ENCODE measurements around the gene RASL11B. TPM values are rescaled to one million over a fixed set of nuclear protein-coding genes. Genes with fewer than 3 reads are reported as not detected.

RASL11B gene
- total RNA-seq, 1 donor from 2014 or later: 4.4 TPM

DNA sequence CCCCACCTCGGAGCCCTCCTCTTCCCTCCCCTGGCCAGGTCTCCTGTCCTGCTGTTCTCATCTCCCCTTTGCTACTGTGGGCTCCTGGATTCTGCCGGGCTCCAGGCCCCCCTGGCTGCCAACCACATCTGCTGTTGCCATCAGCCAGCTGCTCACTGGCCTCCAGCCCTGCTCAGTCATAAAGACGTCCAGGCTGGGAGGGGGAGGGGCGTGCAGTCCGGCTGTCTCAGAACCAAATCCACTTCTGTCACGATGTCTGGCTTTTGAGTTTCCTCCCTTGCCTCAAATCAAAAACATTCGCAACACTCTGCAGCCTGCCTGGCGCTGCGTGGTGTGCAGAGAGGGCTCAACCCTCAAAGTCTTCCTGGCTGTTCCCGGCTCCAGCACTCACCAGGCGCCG, 7.1 kb downstream of the RASL11B start:
- Histone ChIP-seq H2AFZ (ENCODE audit: low read depth, low read length) (no peak overlapping the region), H3K79me2 (ENCODE audit: insufficient read depth, low read length) (no peaks in the 10 kb centered on the region), H3K4me3 (ENCODE audit: insufficient read depth, low read depth, low read length) (no peak overlapping the region), H4K20me1 (ENCODE audit: insufficient read depth, low read length) (no peaks in the 10 kb centered on the region), H3K9ac (ENCODE audit: low read length) (no peak overlapping the region), H3K4me2 (ENCODE audit: low read length) (no peak overlapping the region), H3K36me3 (ENCODE audit: insufficient read depth, low read length) (no peaks in the 10 kb centered on the region), H3K9me3 (ENCODE audit: insufficient read depth, low read depth, low read length) (no peaks in the 10 kb centered on the region), H3K4me1 (ENCODE audit: insufficient read depth, low read length) (no peaks in the 10 kb centered on the region), H3K27ac (ENCODE audit: low read depth, low read length) (no peak overlapping the region), H3K27me3 (ENCODE audit: insufficient read depth, low read length) (no peaks in the 10 kb centered on the region)
- TF ChIP-seq, protein P1, sequence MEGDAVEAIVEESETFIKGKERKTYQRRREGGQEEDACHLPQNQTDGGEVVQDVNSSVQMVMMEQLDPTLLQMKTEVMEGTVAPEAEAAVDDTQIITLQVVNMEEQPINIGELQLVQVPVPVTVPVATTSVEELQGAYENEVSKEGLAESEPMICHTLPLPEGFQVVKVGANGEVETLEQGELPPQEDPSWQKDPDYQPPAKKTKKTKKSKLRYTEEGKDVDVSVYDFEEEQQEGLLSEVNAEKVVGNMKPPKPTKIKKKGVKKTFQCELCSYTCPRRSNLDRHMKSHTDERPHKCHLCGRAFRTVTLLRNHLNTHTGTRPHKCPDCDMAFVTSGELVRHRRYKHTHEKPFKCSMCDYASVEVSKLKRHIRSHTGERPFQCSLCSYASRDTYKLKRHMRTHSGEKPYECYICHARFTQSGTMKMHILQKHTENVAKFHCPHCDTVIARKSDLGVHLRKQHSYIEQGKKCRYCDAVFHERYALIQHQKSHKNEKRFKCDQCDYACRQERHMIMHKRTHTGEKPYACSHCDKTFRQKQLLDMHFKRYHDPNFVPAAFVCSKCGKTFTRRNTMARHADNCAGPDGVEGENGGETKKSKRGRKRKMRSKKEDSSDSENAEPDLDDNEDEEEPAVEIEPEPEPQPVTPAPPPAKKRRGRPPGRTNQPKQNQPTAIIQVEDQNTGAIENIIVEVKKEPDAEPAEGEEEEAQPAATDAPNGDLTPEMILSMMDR (IDR thresholded peaks at IDR 0.05; ENCODE audit: insufficient read depth, low read depth, low read length): no peak
- no peak for TF ChIP-seq EZH2 (IDR thresholded peaks at IDR 0.05; ENCODE audit: insufficient read depth, low read length)
- no peak overlapping the region for H3K4me3 Mint-ChIP-seq (ENCODE audit: unreplicated experiment)
- H3K27me3 Mint-ChIP-seq (ENCODE audit: low read depth, unreplicated experiment): peaks cover 3% of the 10 kb centered on the region
- H3K27ac Mint-ChIP-seq (ENCODE audit: unreplicated experiment): no peak overlapping the region
- H3K4me1 Mint-ChIP-seq (ENCODE audit: low read depth, unreplicated experiment): peaks cover 16% of the 10 kb centered on the region
- H3K36me3 Mint-ChIP-seq (ENCODE audit: low read depth, unreplicated experiment): peaks cover 17% of the 10 kb centered on the region
- FAIRE-seq (no peak), DNase-seq (ENCODE audit: low read depth) (no peak)
- H3K9me3 Mint-ChIP-seq (ENCODE audit: unreplicated experiment): peaks cover 7% of the 10 kb centered on the region

DNA sequence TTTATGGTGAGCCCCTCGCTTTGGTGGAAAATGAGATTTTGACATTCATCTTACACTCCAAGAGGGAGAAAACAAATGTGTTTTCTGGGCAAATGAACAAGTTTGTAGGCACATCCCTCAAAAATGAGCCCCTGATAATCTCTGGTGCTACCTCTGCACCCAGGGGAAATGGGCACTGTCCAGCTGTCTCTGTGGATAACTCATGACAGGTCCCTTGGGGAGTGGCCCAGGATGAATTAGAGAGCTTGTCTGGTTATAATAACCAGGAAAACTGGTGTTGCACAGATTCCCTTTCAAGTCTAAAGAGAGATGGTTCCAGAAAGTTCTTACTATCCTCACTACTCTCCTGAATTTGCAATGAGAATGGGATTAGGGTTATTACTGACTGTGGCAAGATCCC, 7.5 kb downstream of the RASL11B start:
- Histone ChIP-seq H3K79me2 (ENCODE audit: insufficient read depth, low read length) (no peaks in the 10 kb centered on the region), H3K27ac (ENCODE audit: low read depth, low read length) (no peak overlapping the region), H3K4me3 (ENCODE audit: insufficient read depth, low read depth, low read length) (no peak overlapping the region), H3K4me1 (ENCODE audit: insufficient read depth, low read length) (no peaks in the 10 kb centered on the region), H3K9ac (ENCODE audit: low read length) (no peak overlapping the region), H2AFZ (ENCODE audit: low read depth, low read length) (no peak overlapping the region), H3K9me3 (ENCODE audit: insufficient read depth, low read depth, low read length) (no peaks in the 10 kb centered on the region), H4K20me1 (ENCODE audit: insufficient read depth, low read length) (no peaks in the 10 kb centered on the region), H3K36me3 (ENCODE audit: insufficient read depth, low read length) (no peaks in the 10 kb centered on the region), H3K4me2 (ENCODE audit: low read length) (no peak overlapping the region), H3K27me3 (ENCODE audit: insufficient read depth, low read length) (no peaks in the 10 kb centered on the region)
- Mint-ChIP-seq H3K9me3 (ENCODE audit: unreplicated experiment) (peaks cover 7% of the 10 kb centered on the region), H3K27ac (ENCODE audit: unreplicated experiment) (no peak overlapping the region), H3K4me3 (ENCODE audit: unreplicated experiment) (no peak overlapping the region), H3K27me3 (ENCODE audit: low read depth, unreplicated experiment) (peaks cover 3% of the 10 kb centered on the region), H3K36me3 (ENCODE audit: low read depth, unreplicated experiment) (peaks cover 15% of the 10 kb centered on the region), H3K4me1 (ENCODE audit: low read depth, unreplicated experiment) (peaks cover 12% of the 10 kb centered on the region)
- TF ChIP-seq, protein P1 (IDR thresholded peaks at IDR 0.05; ENCODE audit: insufficient read depth, low read depth, low read length): no peak
- TF ChIP-seq EZH2 (IDR thresholded peaks at IDR 0.05; ENCODE audit: insufficient read depth, low read length): no peak
- FAIRE-seq (no peak), DNase-seq (ENCODE audit: low read depth) (no peak)

DNA sequence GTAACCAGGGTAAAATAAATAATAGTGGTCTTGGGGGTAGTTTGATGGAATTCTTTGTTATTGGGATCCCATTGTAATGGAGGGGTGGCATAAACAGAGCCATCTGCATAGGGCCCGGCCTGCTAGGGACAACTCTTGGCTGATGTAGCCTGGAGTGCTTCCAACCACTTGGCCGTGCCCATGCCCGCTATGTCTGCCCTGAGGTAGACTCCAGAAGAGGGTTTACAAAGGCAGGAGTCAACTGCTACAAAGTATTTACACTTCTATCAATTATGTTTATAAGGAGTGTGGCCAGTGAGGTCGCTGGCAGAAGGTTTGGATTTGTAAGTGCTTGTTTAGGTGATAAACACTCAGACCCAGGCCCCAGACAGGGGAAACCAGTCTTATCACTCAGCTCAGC, 8.1 kb downstream of the RASL11B start:
- Mint-ChIP-seq H3K36me3 (ENCODE audit: low read depth, unreplicated experiment) (peaks cover 15% of the 10 kb centered on the region), H3K4me1 (ENCODE audit: low read depth, unreplicated experiment) (peaks cover 12% of the 10 kb centered on the region), H3K9me3 (ENCODE audit: unreplicated experiment) (peaks cover 7% of the 10 kb centered on the region), H3K27me3 (ENCODE audit: low read depth, unreplicated experiment) (peaks cover 3% of the 10 kb centered on the region), H3K27ac (ENCODE audit: unreplicated experiment) (no peak overlapping the region), H3K4me3 (ENCODE audit: unreplicated experiment) (no peak overlapping the region)
- Histone ChIP-seq H3K27ac (ENCODE audit: low read depth, low read length) (no peak overlapping the region), H3K4me2 (ENCODE audit: low read length) (no peak overlapping the region), H3K79me2 (ENCODE audit: insufficient read depth, low read length) (no peaks in the 10 kb centered on the region), H3K9ac (ENCODE audit: low read length) (no peak overlapping the region), H2AFZ (ENCODE audit: low read depth, low read length) (no peak overlapping the region), H3K36me3 (ENCODE audit: insufficient read depth, low read length) (no peaks in the 10 kb centered on the region), H3K27me3 (ENCODE audit: insufficient read depth, low read length) (no peaks in the 10 kb centered on the region), H3K4me3 (ENCODE audit: insufficient read depth, low read depth, low read length) (no peak overlapping the region), H3K9me3 (ENCODE audit: insufficient read depth, low read depth, low read length) (no peaks in the 10 kb centered on the region), H4K20me1 (ENCODE audit: insufficient read depth, low read length) (no peaks in the 10 kb centered on the region), H3K4me1 (ENCODE audit: insufficient read depth, low read length) (no peaks in the 10 kb centered on the region)
- DNase-seq (ENCODE audit: low read depth): no peak
- no peak for FAIRE-seq
- TF ChIP-seq, protein P1 (IDR thresholded peaks at IDR 0.05; ENCODE audit: insufficient read depth, low read depth, low read length): no peak
- TF ChIP-seq EZH2 (IDR thresholded peaks at IDR 0.05; ENCODE audit: insufficient read depth, low read length): no peak

All from astrocyte (in vitro differentiated cells and primary cell).